HG03575 (cell line): ENCODE data around the gene PANX2.

Experiments
- ATAC-seq: cut with Tn5 transposase; IDR thresholded peaks from one replicate; pipeline ENCODE4 v1.9.1; 2021; ENCODE audit not compliant: unreplicated experiment, insufficient number of reproducible peaks, low FRiP score; ENCODE audit errors: extremely low read depth

The PANX2 gene

GRCh38 chr22:50207383-50208140 is 37.0 kb downstream of the PANX2 start:
- ATAC-seq: no peak

GRCh38 chr22:50208430-50208938 is 38.0 kb downstream of the PANX2 start:
- no peak for ATAC-seq

GRCh38 chr22:50208939-50209892 is 38.7 kb downstream of the PANX2 start:
- ATAC-seq: no peak

GRCh38 chr22:50209893-50210292 is 39.4 kb downstream of the PANX2 start:
- ATAC-seq: no peak

GRCh38 chr22:50210378-50211139 is 40.0 kb downstream of the PANX2 start:
- no peak for ATAC-seq

- ATAC-seq: no peak
These were observed 40.6 kb downstream of the PANX2 start for GRCh38 chr22:50211147-50211546.

GRCh38 chr22:50213263-50213662 is 42.7 kb downstream of the PANX2 start:
- ATAC-seq: no peak

- no peak for ATAC-seq
These were observed 44.9 kb downstream of the PANX2 start for GRCh38 chr22:50215297-50216054.

- no peak for ATAC-seq
These were observed 45.6 kb downstream of the PANX2 start for GRCh38 chr22:50216055-50216683.

GRCh38 chr22:50216684-50217520 is 46.4 kb downstream of the PANX2 start:
- ATAC-seq: no peak

- ATAC-seq: no peak
These were observed 47.1 kb downstream of the PANX2 start for GRCh38 chr22:50217543-50218152.

- ATAC-seq: no peak
These were observed 47.8 kb downstream of the PANX2 start for GRCh38 chr22:50218153-50218995.

- no peak for ATAC-seq
These were observed 48.6 kb downstream of the PANX2 start for GRCh38 chr22:50218996-50219727.

- no peak for ATAC-seq
These were observed 49.5 kb downstream of the PANX2 start for GRCh38 chr22:50219800-50220602.
